Ishikawa (cell line): ENCODE measurements around the gene ZNF506.

Source experiments
- CEBPB ChIP-seq: IDR thresholded peaks from 2 replicates; pipeline ENCODE4 v1.6.1; 2012
- CREB1 ChIP-seq: IDR thresholded peaks from 2 replicates; pipeline ENCODE4 v1.6.1; 2012; ENCODE audit warnings: low read depth
- EGR1 ChIP-seq: IDR thresholded peaks from 2 replicates; pipeline ENCODE4 v1.6.1; 2012
- EP300 ChIP-seq: IDR thresholded peaks from 2 replicates; pipeline ENCODE4 v1.6.1; 2012; ENCODE audit warnings: borderline replicate concordance
- FOXM1 ChIP-seq: IDR thresholded peaks from 2 replicates; pipeline ENCODE4 v1.6.1; 2012; ENCODE audit warnings: low read depth, borderline replicate concordance
- MAX ChIP-seq: IDR thresholded peaks from 2 replicates; pipeline ENCODE4 v1.6.1; 2012
- NFIC ChIP-seq: IDR thresholded peaks from 2 replicates; pipeline ENCODE4 v1.6.1; 2012
- RAD21 ChIP-seq: IDR thresholded peaks from 2 replicates; pipeline ENCODE4 v1.6.1; 2012; ENCODE audit warnings: low read depth
- REST ChIP-seq: IDR thresholded peaks from 2 replicates; pipeline ENCODE4 v1.6.1; 2012; ENCODE audit warnings: low read depth, mild to moderate bottlenecking
- TAF1 ChIP-seq: IDR thresholded peaks from 2 replicates; pipeline ENCODE4 v1.6.1; 2012; ENCODE audit warnings: low read depth, mild to moderate bottlenecking
- ZBTB7A ChIP-seq: IDR thresholded peaks from 2 replicates; pipeline ENCODE4 v1.6.1; 2012; ENCODE audit warnings: low read depth

GRCh38 chr19:19749908-19750841, 71.4 kb downstream of the ZNF506 start:
- TF ChIP-seq REST (no peak), MAX (no peak), ZBTB7A (no peak), TAF1 (no peak), EGR1 (no peak), CREB1 (no peak), FOXM1 (no peak), NFIC (no peak), RAD21 (no peak), EP300 (no peak), CEBPB (no peak)
